Stimulated activated CD8-positive, alpha-beta memory T cell treated with anti-CD3 and anti-CD28 coated beads, Interleukin-7, amount 100 ng/mL, for 48 hours (primary cell): ENCODE data around the gene DERA.
"Not testable (repeated sequence)": the region's sequence is repeated elsewhere in the genome, so short reads cannot be mapped to it uniquely, and the experiment has no call there.

Experiments used
- DNase-seq, 2 donors: peaks; one replicate each; pipeline ENCODE4 v3.0.0-alpha.2; 2020; ENCODE audit warnings: low read depth in 1 of 2; ENCODE audit errors: extremely low read depth in 1 of 2

Gene DERA

GRCh38 chr12:16057351-16057751 lies 146.2 kb downstream of the DERA start:
- not testable (repeated sequence) for DNase-seq

GRCh38 chr12:16062611-16063010 lies 151.5 kb downstream of the DERA start:
- DNase-seq = no peak

GRCh38 chr12:16063726-16064125 lies 152.6 kb downstream of the DERA start:
- DNase-seq = no peak

GRCh38 chr12:16070113-16070512 lies 159.0 kb downstream of the DERA start:
- no peak for DNase-seq

- DNase-seq = no peak
Observed at GRCh38 chr12:16072678-16073077, 161.5 kb downstream of the DERA start.

GRCh38 chr12:16074894-16075293 lies 163.8 kb downstream of the DERA start:
- DNase-seq = no peak

GRCh38 chr12:16075887-16076286 lies 164.8 kb downstream of the DERA start:
- no peak for DNase-seq

GRCh38 chr12:16076557-16076956 lies 165.4 kb downstream of the DERA start:
- DNase-seq = no peak

GRCh38 chr12:16076970-16077522 lies 165.9 kb downstream of the DERA start:
- no peak for DNase-seq

- no peak for DNase-seq
Observed at GRCh38 chr12:16086462-16086861, 175.3 kb downstream of the DERA start.

GRCh38 chr12:16086942-16087341 lies 175.8 kb downstream of the DERA start:
- DNase-seq = no peak
